Transverse colon (tissue), 4 donors: Measurements from ENCODE around the gene RPTOR. TPM values are rescaled to one million over a fixed set of nuclear protein-coding genes. Genes with fewer than 3 reads are reported as not detected.

Experiments used
- DNase-seq: peaks from one replicate; pipeline ENCODE4 v3.0.0-alpha.2; 2019
- H3K27ac ChIP-seq, 4 donors: fragments of 200-600 bp; sonication (generic); 2 replicates each; pipeline ENCODE4 v1.5.1; 2016 to 2018; ENCODE audit warnings: inconsistent platforms in 4 of 4
- H3K27me3 ChIP-seq: fragments of 200-600 bp; sonication (generic); 2 replicates; pipeline ENCODE4 v1.5.1; 2017; ENCODE audit warnings: inconsistent platforms
- H3K36me3 ChIP-seq, 4 donors: fragments of 200-600 bp; sonication (generic); 2 replicates each; pipeline ENCODE4 v1.5.1; 2017 to 2019; ENCODE audit warnings: inconsistent platforms in 4 of 4
- H3K4me1 ChIP-seq, 4 donors: fragments of 200-600 bp; sonication (generic); 2 replicates each; pipeline ENCODE4 v1.5.1; 2017 to 2020; ENCODE audit warnings: inconsistent platforms in 4 of 4
- H3K4me3 ChIP-seq, 4 donors: fragments of 200-600 bp; sonication (generic); 1 replicate in 1 of 4; 2 replicates in 3 of 4; pipeline versions ENCODE4 v1.5.1 to v1.6.1; 2017 to 2019; ENCODE audit warnings: inconsistent platforms in 4 of 4
- H3K9me3 ChIP-seq, 2 donors: fragments of 200-600 bp; sonication (generic); 2 replicates each; pipeline ENCODE4 v1.5.1; 2017 to 2019; ENCODE audit warnings: inconsistent platforms in 2 of 2
- CTCF ChIP-seq, 5 experiments: fragments of 200-600 bp in 3 of 5; fragments of 450-650 bp in 2 of 5; sonication (generic) in 3 of 5; IDR thresholded peaks; 1 replicate in 2 of 5; 2 replicates in 3 of 5; pipeline ENCODE4 v1.5.1; 2016 to 2017; ENCODE audit warnings: antibody characterized with exemption in 5 of 5, inconsistent platforms in 3 of 5, mild to moderate bottlenecking in 2 of 5, moderate library complexity in 1 of 5
- EP300 ChIP-seq: sonication (generic); formaldehyde crosslinking; IDR thresholded peaks from one replicate; pipeline ENCODE4 v1.6.1; 2017; ENCODE audit warnings: antibody characterized with exemption, low read depth
- POLR2A ChIP-seq: fragments of 450-650 bp; IDR thresholded peaks from one replicate; pipeline ENCODE4 v1.6.1; 2016; ENCODE audit warnings: antibody characterized with exemption, mild to moderate bottlenecking, moderate library complexity
- POLR2AphosphoS5 ChIP-seq, 3 donors: sonication (generic); formaldehyde crosslinking; IDR thresholded peaks; one replicate each; pipeline ENCODE4 v1.6.1; 2016; ENCODE audit warnings: antibody characterized with exemption in 3 of 3
- WGBS, 2 donors: methylation state at CpG; one replicate each; pipeline ENCODE4 v1.1.5; 2018; ENCODE audit warnings: low coverage in 1 of 2; 5-methylcytosine and 5-hydroxymethylcytosine counted together
- in situ Hi-C, 4 donors: fragments of 200-750 bp; cut with MboI; loops; one replicate each; pipeline versions ENCODE4 v1.15.0 to v1.15.1; 2017; ENCODE audit warnings: low sequenced_read_pairs in 3 of 4, low pct_ligation_motif_present in 1 of 4, low pct_unique_long_range_greater_than_20kb in 1 of 4
- intact Hi-C: fragments of 100-400 bp; cut with DNase I; formaldehyde crosslinking; loops from one replicate; pipeline ENCODE4 v1.15.1; 2023; ENCODE audit warnings: low total_unique reads
- total RNA-seq, 4 donors: library from RNA; depleted of rRNA; stranded (reverse); fragments of >200 nt; gene quantifications; one replicate each; pipeline ENCODE4 v1.1.0, GENCODE V29; 2016

RPTOR gene
- total RNA-seq, 4 donors from 2014 or later, result 28.9 to 79.3 (median 48.0) TPM

GRCh38 chr17:80894726-80895125, 350.1 kb downstream of the RPTOR start:
- no peak for DNase-seq
- H3K27ac ChIP-seq, result no peak overlapping the region
- intact Hi-C loops, result no loop called here
- H3K4me1 ChIP-seq, result peaks cover 0 to 15% (median 5%) of the 10 kb centered on the region in 4 donors
- no peaks in the 10 kb centered on the region for H3K9me3 ChIP-seq
- no peaks in the 10 kb centered on the region for H3K27me3 ChIP-seq
- TF ChIP-seq POLR2A, result no peak
- no peak for TF ChIP-seq POLR2AphosphoS5 (IDR thresholded peaks at IDR 0.05)
- TF ChIP-seq CTCF (IDR thresholded peaks at IDR 0.05), result no peak
- TF ChIP-seq EP300, result no peak
- no peaks in the 10 kb centered on the region for H3K36me3 ChIP-seq
- H3K4me3 ChIP-seq, result no peak overlapping the region
- 96 to 98% methylated on average over 4 to 16 of the region's 16 CpGs for WGBS, 2 donors
- in situ Hi-C loops, result no loop called here

- Histone ChIP-seq H3K9me3 (no peaks in the 10 kb centered on the region), H3K27ac (no peak overlapping the region), H3K4me1 (peaks cover 0 to 19% (median 5%) of the 10 kb centered on the region in 4 donors), H3K27me3 (no peaks in the 10 kb centered on the region), H3K36me3 (no peaks in the 10 kb centered on the region), H3K4me3 (no peak overlapping the region)
- TF ChIP-seq POLR2AphosphoS5 (IDR thresholded peaks at IDR 0.05) (no peak), CTCF (IDR thresholded peaks at IDR 0.05) (no peak), POLR2A (no peak), EP300 (no peak)
- WGBS, 2 donors, result 94% methylated on average over 6 to 21 of the region's 21 CpGs
- in situ Hi-C loops (no loop called here), intact Hi-C loops (no loop called here)
- no peak for DNase-seq
Observed at GRCh38 chr17:80895366-80895765, 350.7 kb downstream of the RPTOR start.

DNA sequence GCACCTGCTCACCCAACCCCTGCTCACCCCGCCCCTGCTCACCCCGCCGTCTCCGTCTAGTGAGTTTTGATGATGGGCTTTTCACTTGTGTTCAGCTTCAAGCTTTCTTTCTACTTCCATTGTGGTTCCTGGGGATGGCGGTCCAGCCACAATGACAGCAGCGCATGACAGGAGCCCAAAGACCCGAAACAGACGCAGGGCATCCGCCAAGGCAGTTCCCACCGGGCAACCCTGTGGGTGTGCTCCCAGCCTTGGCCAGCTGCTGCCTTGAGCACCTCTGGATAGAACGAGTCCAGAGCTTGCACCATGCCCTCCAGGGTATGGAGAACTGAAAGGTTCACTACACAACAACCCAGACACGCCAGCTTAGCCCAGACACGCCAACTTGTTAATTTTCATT, 354.1 kb downstream of the RPTOR start:
- no peak for TF ChIP-seq POLR2A
- TF ChIP-seq POLR2AphosphoS5 (IDR thresholded peaks at IDR 0.05), result no peak
- TF ChIP-seq CTCF (IDR thresholded peaks at IDR 0.05), result no peak
- TF ChIP-seq EP300, result no peak
- in situ Hi-C loops, result no loop called here

DNA sequence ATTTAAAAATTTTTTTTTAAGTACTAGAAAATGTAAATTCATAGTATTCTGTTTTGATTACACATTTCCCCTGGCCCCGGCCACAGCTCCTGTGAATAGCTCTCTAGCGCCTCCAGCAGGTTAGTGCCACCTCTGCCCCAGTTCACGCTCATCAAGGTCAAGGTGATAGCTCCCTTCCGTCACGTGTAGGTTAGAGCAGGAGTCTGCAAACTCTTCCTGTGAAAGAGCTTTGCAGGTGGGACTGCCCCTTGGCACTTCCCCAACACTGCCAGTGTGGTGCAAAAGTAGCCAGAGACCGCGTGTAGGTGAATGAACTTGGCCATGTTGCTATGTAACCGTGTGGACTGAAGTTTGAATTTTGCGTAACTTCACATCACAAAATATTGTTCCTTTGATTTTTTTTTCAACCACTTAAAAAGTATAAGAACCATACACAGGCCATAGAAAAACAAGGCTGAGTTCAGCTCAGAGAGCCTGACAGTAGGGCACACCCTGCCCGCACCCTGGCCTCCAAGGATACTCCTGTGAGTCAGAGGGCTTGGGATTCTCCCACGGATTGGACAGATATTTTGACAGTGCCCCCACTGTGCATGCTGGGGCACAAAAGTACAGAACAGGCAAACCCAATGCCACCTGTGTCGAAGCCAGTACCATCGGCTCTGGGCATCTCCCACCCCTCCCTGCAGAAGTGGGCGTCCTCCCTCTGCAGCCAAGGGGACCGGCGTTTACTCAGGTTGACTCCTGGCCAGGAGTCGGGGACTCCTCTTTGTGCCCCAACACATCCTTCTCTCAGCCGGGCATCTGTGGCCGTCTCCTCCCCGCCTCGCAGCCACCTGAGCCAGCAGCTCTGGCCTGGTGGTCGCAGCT, 355.0 kb downstream of the RPTOR start:
- Histone ChIP-seq H3K9me3 (no peaks in the 10 kb centered on the region), H3K4me1 (peaks cover 0 to 12% (median 0%) of the 10 kb centered on the region in 4 donors), H3K36me3 (no peaks in the 10 kb centered on the region), H3K27me3 (no peaks in the 10 kb centered on the region), H3K27ac (peak overlapping the region in 3 of 4 donors; percentile 32 to 48 (median 33)), H3K4me3 (no peak overlapping the region)
- WGBS, 2 donors, result 74 to 85% methylated on average over 9 to 22 of the region's 22 CpGs
- DNase-seq, result peak; percentile 28
- intact Hi-C loops (no loop called here), in situ Hi-C loops (no loop called here)
- TF ChIP-seq POLR2AphosphoS5 (IDR thresholded peaks at IDR 0.05), result no peak
- peak; percentile 32 to 52 (median 45) for TF ChIP-seq CTCF (IDR thresholded peaks at IDR 0.05)
- TF ChIP-seq EP300, result no peak
- no peak for TF ChIP-seq POLR2A

More for the DNA sequence above, 354.1 kb downstream of the RPTOR start:
- Histone ChIP-seq H3K27me3 (no peaks in the 10 kb centered on the region), H3K9me3 (no peaks in the 10 kb centered on the region), H3K4me1 (peaks cover 0 to 12% (median 0%) of the 10 kb centered on the region in 4 donors), H3K36me3 (no peaks in the 10 kb centered on the region), H3K4me3 (no peak overlapping the region), H3K27ac (no peak overlapping the region)
- DNase-seq, result no peak
- 79 to 98% methylated on average over 4 to 13 of the region's 13 CpGs for WGBS, 2 donors
- intact Hi-C loops, result no loop called here
